ENCODE data around the gene RELB.

- TF ChIP-seq, protein P1, sequence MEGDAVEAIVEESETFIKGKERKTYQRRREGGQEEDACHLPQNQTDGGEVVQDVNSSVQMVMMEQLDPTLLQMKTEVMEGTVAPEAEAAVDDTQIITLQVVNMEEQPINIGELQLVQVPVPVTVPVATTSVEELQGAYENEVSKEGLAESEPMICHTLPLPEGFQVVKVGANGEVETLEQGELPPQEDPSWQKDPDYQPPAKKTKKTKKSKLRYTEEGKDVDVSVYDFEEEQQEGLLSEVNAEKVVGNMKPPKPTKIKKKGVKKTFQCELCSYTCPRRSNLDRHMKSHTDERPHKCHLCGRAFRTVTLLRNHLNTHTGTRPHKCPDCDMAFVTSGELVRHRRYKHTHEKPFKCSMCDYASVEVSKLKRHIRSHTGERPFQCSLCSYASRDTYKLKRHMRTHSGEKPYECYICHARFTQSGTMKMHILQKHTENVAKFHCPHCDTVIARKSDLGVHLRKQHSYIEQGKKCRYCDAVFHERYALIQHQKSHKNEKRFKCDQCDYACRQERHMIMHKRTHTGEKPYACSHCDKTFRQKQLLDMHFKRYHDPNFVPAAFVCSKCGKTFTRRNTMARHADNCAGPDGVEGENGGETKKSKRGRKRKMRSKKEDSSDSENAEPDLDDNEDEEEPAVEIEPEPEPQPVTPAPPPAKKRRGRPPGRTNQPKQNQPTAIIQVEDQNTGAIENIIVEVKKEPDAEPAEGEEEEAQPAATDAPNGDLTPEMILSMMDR (conservative IDR thresholded peaks at IDR 0.05; ENCODE audit: low read depth, low read length) = no peak
- TF ChIP-seq EZH2 (IDR thresholded peaks at IDR 0.05; ENCODE audit: low read length, unreplicated experiment) (no peak), EZH2phosphoT487 (IDR thresholded peaks at IDR 0.05; ENCODE audit: borderline replicate concordance, low read length) (no peak)
These were observed 32.6 kb upstream of the RELB start for GRCh38 chr19:44968670-44969069.
